ENCODE results near the gene HBEGF. TPM values are rescaled to one million over a fixed set of nuclear protein-coding genes. Genes with fewer than 3 reads are reported as not detected.

HBEGF gene
- total RNA-seq, 2 donors from 2014 or later, result 32.2 to 60.7 TPM

DNA sequence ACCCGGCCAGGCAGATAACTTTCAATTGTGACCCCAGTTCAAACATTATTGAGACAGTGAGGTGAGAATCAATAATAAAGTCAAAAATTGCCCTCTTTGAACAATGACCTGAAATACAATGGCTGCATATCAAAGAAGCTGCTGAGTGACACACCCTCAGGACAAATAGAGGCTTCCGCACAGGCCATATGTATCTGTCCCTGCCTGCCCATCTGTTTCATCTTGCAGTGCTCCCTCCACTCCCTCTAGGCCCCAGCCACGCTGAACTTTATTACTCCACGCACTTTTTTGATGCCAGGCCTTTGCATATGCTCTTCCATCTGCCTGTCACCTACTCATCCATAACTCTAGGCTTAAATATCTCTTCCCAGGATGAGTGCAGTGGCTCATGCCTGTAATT, 27.6 kb downstream of the HBEGF start:
- TF ChIP-seq, protein P1, sequence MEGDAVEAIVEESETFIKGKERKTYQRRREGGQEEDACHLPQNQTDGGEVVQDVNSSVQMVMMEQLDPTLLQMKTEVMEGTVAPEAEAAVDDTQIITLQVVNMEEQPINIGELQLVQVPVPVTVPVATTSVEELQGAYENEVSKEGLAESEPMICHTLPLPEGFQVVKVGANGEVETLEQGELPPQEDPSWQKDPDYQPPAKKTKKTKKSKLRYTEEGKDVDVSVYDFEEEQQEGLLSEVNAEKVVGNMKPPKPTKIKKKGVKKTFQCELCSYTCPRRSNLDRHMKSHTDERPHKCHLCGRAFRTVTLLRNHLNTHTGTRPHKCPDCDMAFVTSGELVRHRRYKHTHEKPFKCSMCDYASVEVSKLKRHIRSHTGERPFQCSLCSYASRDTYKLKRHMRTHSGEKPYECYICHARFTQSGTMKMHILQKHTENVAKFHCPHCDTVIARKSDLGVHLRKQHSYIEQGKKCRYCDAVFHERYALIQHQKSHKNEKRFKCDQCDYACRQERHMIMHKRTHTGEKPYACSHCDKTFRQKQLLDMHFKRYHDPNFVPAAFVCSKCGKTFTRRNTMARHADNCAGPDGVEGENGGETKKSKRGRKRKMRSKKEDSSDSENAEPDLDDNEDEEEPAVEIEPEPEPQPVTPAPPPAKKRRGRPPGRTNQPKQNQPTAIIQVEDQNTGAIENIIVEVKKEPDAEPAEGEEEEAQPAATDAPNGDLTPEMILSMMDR (IDR thresholded peaks at IDR 0.05), result no peak
- Histone ChIP-seq H3K36me3 (no peaks in the 10 kb centered on the region), H3K27ac (no peak overlapping the region), H3K27me3 (no peaks in the 10 kb centered on the region), H3K4me3 (no peak overlapping the region), H3K4me1 (peaks cover 0 to 21% of the 10 kb centered on the region in 2 donors), H3K9me3 (no peaks in the 10 kb centered on the region)
- DNase-seq (ENCODE audit: low spot score), result peak; percentile 32

DNA sequence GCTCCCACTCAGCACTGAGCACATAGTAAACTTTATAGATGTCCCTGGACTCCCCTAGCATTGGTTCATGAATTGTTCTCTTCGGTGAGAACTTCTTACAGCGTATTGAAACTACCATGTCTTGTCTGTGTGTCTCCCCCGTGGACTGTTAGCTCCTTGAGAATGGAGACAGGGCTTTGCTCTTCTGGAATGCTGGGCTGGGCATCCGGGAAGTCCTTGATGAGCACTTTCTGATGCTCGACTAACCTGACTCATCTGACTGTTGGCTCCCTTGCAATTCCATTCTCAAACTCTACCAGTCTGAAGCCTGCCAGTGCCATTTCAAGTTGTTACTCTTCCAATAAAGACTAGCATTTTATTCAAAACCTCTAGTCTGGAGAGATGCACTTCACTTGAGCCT, 28.5 kb downstream of the HBEGF start:
- Histone ChIP-seq H3K36me3 (no peaks in the 10 kb centered on the region), H3K27ac (no peak overlapping the region), H3K4me1 (peaks cover 0 to 15% of the 10 kb centered on the region in 2 donors), H3K9me3 (no peaks in the 10 kb centered on the region), H3K27me3 (no peaks in the 10 kb centered on the region), H3K4me3 (no peak overlapping the region)
- TF ChIP-seq, protein P1 (IDR thresholded peaks at IDR 0.05), result no peak
- DNase-seq (ENCODE audit: low spot score), result no peak

DNA sequence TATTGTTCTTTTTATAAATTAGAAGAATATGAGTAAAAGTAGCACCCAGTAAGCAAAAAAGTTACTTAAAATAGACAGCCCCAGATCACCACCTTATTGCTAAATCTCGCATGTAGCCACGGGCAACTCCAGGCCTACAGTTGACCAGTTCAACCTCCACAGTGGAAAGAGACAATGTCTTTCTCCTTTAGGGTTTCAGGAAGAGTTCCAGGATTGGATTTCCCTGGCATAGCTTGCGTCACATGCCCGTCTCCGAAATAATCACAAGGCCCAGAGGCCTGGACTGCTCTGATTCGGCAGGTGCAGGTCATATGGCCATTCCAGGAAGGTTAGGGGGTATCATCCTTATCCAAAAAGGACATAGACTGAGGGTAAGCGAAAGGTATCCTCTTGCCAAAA, 33.6 kb downstream of the HBEGF start:
- H3K27ac ChIP-seq, result peak overlapping the region; percentile 52 to 63
- no peaks in the 10 kb centered on the region for H3K27me3 ChIP-seq
- no peak for DNase-seq (ENCODE audit: low spot score)
- H3K36me3 ChIP-seq, result no peaks in the 10 kb centered on the region
- TF ChIP-seq, protein P1 (IDR thresholded peaks at IDR 0.05), result no peak
- peaks cover 0 to 31% of the 10 kb centered on the region in 2 donors for H3K4me1 ChIP-seq
- no peaks in the 10 kb centered on the region for H3K9me3 ChIP-seq
- no peak overlapping the region for H3K4me3 ChIP-seq

DNA sequence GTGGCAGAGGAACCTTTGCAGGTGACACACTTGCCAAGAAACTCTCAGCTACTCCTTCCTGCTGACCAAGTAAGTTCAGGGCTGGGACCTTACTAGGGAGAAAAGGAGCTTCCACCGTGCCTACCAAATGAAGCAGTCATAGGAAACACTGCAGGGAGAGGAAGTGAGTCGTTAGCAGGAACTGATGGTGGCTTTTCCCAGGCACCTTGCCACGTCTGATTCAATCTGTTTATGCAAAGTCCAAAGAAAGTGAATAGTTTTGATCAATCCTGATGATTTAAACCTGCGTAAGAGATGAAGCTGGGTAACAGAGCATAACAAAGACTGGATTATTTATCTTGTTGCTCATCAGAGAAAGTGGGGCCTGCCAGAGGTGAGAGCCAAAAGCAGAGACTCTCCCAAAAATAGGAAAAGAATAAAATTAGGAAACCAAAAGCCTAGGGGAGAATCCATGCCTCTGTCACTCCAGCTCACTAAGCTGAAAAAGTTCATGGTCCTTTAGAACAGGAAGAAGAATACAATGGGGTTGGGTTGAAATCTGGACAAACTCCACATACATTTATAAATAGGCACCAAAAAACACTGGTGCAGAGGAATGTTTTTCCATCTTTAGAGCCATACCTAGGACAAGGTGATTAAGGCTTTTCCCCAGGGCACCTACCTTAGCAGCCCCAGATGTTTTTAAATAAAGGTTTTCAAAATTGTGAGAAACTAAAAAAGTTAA, 34.2 kb downstream of the HBEGF start:
- DNase-seq (ENCODE audit: low spot score), result no peak
- TF ChIP-seq, protein P1 (IDR thresholded peaks at IDR 0.05), result no peak
- no peak overlapping the region for H3K4me3 ChIP-seq

DNA sequence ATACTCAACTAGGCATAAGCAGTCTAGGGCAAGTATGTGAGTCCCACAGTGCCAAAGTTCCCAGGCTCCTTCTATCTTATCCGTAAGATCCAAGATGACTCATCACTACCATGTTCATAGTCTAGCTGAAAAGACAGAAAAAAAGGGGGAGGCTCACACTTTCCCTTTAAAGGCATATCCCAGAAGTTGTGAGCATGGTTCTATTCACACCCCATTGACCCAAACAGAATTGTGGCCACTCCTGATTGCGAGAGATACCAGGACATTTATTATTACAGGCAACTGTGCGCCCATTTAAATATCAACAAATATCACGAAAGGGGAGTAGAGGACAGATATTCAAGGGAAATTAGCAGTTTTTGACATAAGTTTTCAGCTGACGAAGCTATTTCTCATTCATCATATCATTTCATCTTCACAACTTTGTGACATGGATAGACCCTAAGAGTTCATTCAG, 35.4 kb downstream of the HBEGF start:
- no peak for DNase-seq (ENCODE audit: low spot score)
- H3K27ac ChIP-seq, result peak overlapping the region; percentile 52 to 63
- peaks cover 0 to 31% of the 10 kb centered on the region in 2 donors for H3K4me1 ChIP-seq
- H3K9me3 ChIP-seq, result no peaks in the 10 kb centered on the region
- H3K36me3 ChIP-seq, result no peaks in the 10 kb centered on the region
- no peaks in the 10 kb centered on the region for H3K27me3 ChIP-seq
- TF ChIP-seq, protein P1 (IDR thresholded peaks at IDR 0.05), result no peak
- no peak overlapping the region for H3K4me3 ChIP-seq

More for the DNA sequence above, 34.2 kb downstream of the HBEGF start:
- H3K9me3 ChIP-seq, result no peaks in the 10 kb centered on the region
- peaks cover 0 to 31% of the 10 kb centered on the region in 2 donors for H3K4me1 ChIP-seq
- no peaks in the 10 kb centered on the region for H3K36me3 ChIP-seq
- H3K27me3 ChIP-seq, result no peaks in the 10 kb centered on the region
- H3K27ac ChIP-seq, result peak overlapping the region; percentile 52 to 63
